Heart left ventricle (tissue), 16 donors: ENCODE measurements around the gene LSAMP. TPM values are rescaled to one million over a fixed set of nuclear protein-coding genes. Genes with fewer than 3 reads are reported as not detected.
"Not testable (repeated sequence)": the region's sequence is repeated elsewhere in the genome, so short reads cannot be mapped to it uniquely, and the experiment has no call there.

Source experiments
- ATAC-seq, 4 donors: fragments of 200-7000 bp; cut with Tn5 transposase; one replicate each; pipeline ENCODE4 v1.9.1; 2020 to 2022; ENCODE audit warnings: moderate library complexity in 4 of 4, mild to moderate bottlenecking in 3 of 4, moderate number of reproducible peaks in 1 of 4
- DNase-seq, 5 donors: peaks; one replicate each; pipeline ENCODE4 v3.0.0-alpha.2; 2020
- H3K27ac ChIP-seq, 12 donors: fragments of 200-600 bp; sonication (generic) in 4 of 12; one replicate each; pipeline versions ENCODE4 v1.5.0 to v1.8.0; 2016 to 2022; ENCODE audit warnings: mild to moderate bottlenecking in 2 of 12
- H3K27me3 ChIP-seq, 9 donors: fragments of 200-600 bp; sonication (generic) in 2 of 9; one replicate each; pipeline versions ENCODE4 v1.5.1 to v1.8.0; 2016 to 2022; ENCODE audit warnings: mild to moderate bottlenecking in 3 of 9
- H3K36me3 ChIP-seq, 9 donors: fragments of 200-600 bp; sonication (generic) in 2 of 9; one replicate each; pipeline versions ENCODE4 v1.5.0 to v1.8.0; 2018 to 2022; ENCODE audit warnings: mild to moderate bottlenecking in 2 of 9
- H3K4me1 ChIP-seq, 12 donors: fragments of 200-600 bp; sonication (generic) in 4 of 12; one replicate each; pipeline versions ENCODE4 v1.5.0 to v1.8.0; 2016 to 2022; ENCODE audit warnings: mild to moderate bottlenecking in 3 of 12
- H3K4me3 ChIP-seq, 12 donors: fragments of 200-600 bp; sonication (generic) in 4 of 12; one replicate each; pipeline versions ENCODE4 v1.5.0 to v1.8.0; 2017 to 2022; ENCODE audit warnings: mild to moderate bottlenecking in 9 of 12, moderate library complexity in 4 of 12
- H3K9me3 ChIP-seq, 12 donors: fragments of 200-600 bp; sonication (generic) in 4 of 12; one replicate each; pipeline versions ENCODE4 v1.5.0 to v1.8.0; 2016 to 2022; ENCODE audit warnings: mild to moderate bottlenecking in 1 of 12
- POLR2A ChIP-seq, 2 donors: fragments of 450-650 bp; IDR thresholded peaks; one replicate each; pipeline ENCODE4 v1.6.1; 2017; ENCODE audit warnings: antibody characterized with exemption in 2 of 2, mild to moderate bottlenecking in 2 of 2, moderate library complexity in 2 of 2
- WGBS, 4 donors: extraction: QIAGEN DNeasy Blood & Tissue Kit in 2 of 4; methylation state at CpG; one replicate each; pipeline versions ENCODE4 v1.1.5 to v1.1.7; 2013 to 2018; 5-methylcytosine and 5-hydroxymethylcytosine counted together
- intact Hi-C, 10 donors: fragments of 100-400 bp; cut with DNase I; formaldehyde crosslinking; loops; one replicate each; pipeline versions ENCODE4 v1.11.1 to v1.14.2; 2022
- polyA plus RNA-seq, 2 donors: library from polyadenylated mRNA; stranded (reverse); fragments of 200-250 nt; gene quantifications; one replicate each; pipeline ENCODE4 v1.2.3, GENCODE V29; 2013
- total RNA-seq, 9 donors: library from RNA; depleted of rRNA in 2 of 9; stranded (reverse); fragments of >200 nt in 2 of 9; fragmentation: NEBNext Ultra II Directional in 3 of 9; extraction: Animal tissue kit (Norgen Biotek cat#: 25700) in 3 of 9; gene quantifications; one replicate each; pipeline versions ENCODE4 v1.1.0 to v1.2.4, GENCODE V29; 2016 to 2023
- TF ChIP-seq, protein P1 (sequence below), 12 donors: fragments of 200-600 bp; sonication (generic) in 4 of 12; IDR thresholded peaks; one replicate each; pipeline versions ENCODE4 v1.5.0 to v1.8.0; 2018 to 2022; ENCODE audit warnings: antibody characterized with exemption in 12 of 12, mild to moderate bottlenecking in 5 of 12
- donor health status: ischemic (EF 13 %, LVEDD 7.1; RV severe dilation, severe dysfunction).
- donor health status: healthy with polysubstance abuse.
- donor health status: DM: no; HTN: yes; CAD: no.
- donor health status: DM: no; HTN: no; CAD: no.
- donor health status: ischemic (EF 25% LVEDD 6.9; RV normal size, moderate dysfunction).
- donor health status: ischemic (EF 25% LVEDD 5.7; RV mildly dilated, moderate dysfunction).
- donor health status: healthy.
- donor health status: DM: yes; HTN: yes; CAD: no.
- donor health status: ischemic (EF 35%, LVEDD 5.7; RV mildly dilated, moderate dysfunction).
- donor health status: nonischemic (EF 11% LVEDD 7.7; RV severe dilation, severe dysfunction).
- donor health status: DM: yes; HTN: yes; CAD: no.
- donor health status: PGD.
- donor health status: ischemic (EF 29% LVEDD 5.4; RV normal size, mild dysfunction).
- donor health status: nonischemic (EF 23%, LVEDD 6.1; RV moderate dilation, normal function).

LSAMP gene
- total and polyA plus RNA-seq, 11 donors = 1.6 to 52.3 (median 7.2) TPM

DNA sequence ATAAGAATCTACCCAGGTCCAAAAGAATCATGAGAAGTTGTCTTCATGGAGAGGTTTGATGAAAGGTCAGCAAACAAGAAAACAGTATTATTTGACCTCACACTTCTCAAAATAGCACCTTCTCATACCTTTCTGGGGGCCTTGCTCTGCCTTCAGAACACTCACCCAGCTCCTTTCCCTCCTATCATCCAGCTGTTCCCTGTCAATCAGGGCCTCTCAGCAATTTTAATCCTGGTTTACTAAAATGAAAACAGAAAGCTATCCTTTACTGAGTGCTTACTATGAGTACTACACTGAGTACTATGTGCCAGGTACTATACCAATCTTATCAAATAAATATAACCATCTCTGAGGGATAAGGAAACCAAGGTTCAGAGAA, 683.4 kb downstream of the LSAMP start:
- H3K27me3 ChIP-seq = no peaks in the 10 kb centered on the region
- ATAC-seq (no peak), DNase-seq (no peak)
- H3K4me1 ChIP-seq = peaks cover 0 to 11% (median 0%) of the 10 kb centered on the region in 12 donors
- H3K27ac ChIP-seq = no peak overlapping the region
- TF ChIP-seq, protein P1, sequence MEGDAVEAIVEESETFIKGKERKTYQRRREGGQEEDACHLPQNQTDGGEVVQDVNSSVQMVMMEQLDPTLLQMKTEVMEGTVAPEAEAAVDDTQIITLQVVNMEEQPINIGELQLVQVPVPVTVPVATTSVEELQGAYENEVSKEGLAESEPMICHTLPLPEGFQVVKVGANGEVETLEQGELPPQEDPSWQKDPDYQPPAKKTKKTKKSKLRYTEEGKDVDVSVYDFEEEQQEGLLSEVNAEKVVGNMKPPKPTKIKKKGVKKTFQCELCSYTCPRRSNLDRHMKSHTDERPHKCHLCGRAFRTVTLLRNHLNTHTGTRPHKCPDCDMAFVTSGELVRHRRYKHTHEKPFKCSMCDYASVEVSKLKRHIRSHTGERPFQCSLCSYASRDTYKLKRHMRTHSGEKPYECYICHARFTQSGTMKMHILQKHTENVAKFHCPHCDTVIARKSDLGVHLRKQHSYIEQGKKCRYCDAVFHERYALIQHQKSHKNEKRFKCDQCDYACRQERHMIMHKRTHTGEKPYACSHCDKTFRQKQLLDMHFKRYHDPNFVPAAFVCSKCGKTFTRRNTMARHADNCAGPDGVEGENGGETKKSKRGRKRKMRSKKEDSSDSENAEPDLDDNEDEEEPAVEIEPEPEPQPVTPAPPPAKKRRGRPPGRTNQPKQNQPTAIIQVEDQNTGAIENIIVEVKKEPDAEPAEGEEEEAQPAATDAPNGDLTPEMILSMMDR (IDR thresholded peaks at IDR 0.05) = no peak
- TF ChIP-seq POLR2A (IDR thresholded peaks at IDR 0.05) = no peak
- intact Hi-C loops = loop anchor here in 1 of 10 donors (2.0 kb wide), 1 partner anchor 49 kb away; no protein-coding TSS in a partner anchor
- H3K9me3 ChIP-seq = no peaks in the 10 kb centered on the region
- H3K4me3 ChIP-seq = no peak overlapping the region
- H3K36me3 ChIP-seq = no peaks in the 10 kb centered on the region

DNA sequence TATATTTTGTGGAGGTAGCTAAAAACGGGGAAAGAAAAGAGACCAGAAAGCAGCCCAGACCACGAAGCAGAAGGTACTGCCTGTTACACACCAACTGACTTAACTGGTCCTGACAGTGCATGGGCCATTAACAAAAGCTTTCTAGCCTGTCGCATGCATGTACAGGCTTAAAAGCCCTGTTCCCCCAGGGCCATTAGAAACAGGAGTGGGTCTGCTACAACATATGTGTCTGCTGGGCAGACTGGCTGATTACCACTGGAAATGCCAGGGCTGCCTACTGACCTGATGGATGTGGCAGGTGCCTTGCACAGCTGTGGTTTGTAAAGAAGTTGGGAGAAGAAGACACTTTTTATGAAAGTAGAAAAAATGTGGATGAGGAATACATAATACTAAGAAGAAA, 684.6 kb downstream of the LSAMP start:
- Histone ChIP-seq H3K9me3 (no peaks in the 10 kb centered on the region), H3K36me3 (no peaks in the 10 kb centered on the region), H3K4me1 (peaks cover 0 to 6% (median 0%) of the 10 kb centered on the region in 12 donors), H3K4me3 (no peak overlapping the region), H3K27ac (no peak overlapping the region), H3K27me3 (no peaks in the 10 kb centered on the region)
- no peak for ATAC-seq
- TF ChIP-seq POLR2A (IDR thresholded peaks at IDR 0.05) = no peak
- TF ChIP-seq, protein P1 (IDR thresholded peaks at IDR 0.05) = no peak
- 75 to 91% (median 81%) methylated on average over 3 of the region's 3 CpGs for WGBS, 4 donors
- intact Hi-C loops = loop anchor here in 1 of 10 donors (2.0 kb wide), 1 partner anchor 50 kb away; no protein-coding TSS in a partner anchor
- DNase-seq = no peak

DNA sequence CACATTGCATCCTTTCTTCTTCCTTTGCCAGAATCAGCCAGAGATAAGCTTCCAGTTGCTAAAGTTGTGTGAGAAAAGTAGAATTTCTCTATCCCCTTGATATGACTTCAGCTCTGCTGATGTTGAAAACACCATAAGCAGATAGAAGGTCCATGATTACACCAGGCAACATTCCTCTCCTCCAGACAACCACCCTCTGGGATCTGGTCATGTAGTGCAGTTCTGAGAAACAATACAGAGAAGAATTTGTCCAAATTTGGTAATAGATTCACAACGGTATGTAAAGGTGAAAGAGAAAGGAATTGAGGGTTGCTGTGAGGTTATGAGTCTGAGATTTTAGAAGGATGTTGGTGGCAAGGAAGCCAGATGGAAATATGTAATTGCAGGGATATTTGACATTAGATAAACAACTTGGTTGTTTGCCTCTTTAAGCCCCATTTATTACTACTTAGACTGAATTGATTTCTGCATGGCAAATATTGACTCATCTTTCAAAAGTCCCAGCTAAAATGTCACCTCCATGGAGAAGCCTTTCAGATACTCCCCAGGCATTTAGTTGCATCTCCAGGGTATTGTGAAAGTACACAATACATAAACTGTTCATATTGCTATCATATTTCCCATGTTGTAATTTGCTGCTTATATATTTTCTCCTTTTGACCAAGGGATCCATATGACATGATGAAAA, 687.1 kb downstream of the LSAMP start:
- no peaks in the 10 kb centered on the region for H3K36me3 ChIP-seq
- H3K4me3 ChIP-seq = no peak overlapping the region
- H3K27me3 ChIP-seq = no peaks in the 10 kb centered on the region
- intact Hi-C loops = no loop called here
- no peak for ATAC-seq
- no peak overlapping the region for H3K27ac ChIP-seq
- no peaks in the 10 kb centered on the region for H3K9me3 ChIP-seq
- peaks cover 0 to 6% (median 0%) of the 10 kb centered on the region in 12 donors for H3K4me1 ChIP-seq
- DNase-seq = no peak
- TF ChIP-seq POLR2A (IDR thresholded peaks at IDR 0.05) = no peak
- TF ChIP-seq, protein P1 (IDR thresholded peaks at IDR 0.05) = no peak
- 63 to 86% (median 76%) methylated on average over 1 of the region's 1 CpG for WGBS, 4 donors

DNA sequence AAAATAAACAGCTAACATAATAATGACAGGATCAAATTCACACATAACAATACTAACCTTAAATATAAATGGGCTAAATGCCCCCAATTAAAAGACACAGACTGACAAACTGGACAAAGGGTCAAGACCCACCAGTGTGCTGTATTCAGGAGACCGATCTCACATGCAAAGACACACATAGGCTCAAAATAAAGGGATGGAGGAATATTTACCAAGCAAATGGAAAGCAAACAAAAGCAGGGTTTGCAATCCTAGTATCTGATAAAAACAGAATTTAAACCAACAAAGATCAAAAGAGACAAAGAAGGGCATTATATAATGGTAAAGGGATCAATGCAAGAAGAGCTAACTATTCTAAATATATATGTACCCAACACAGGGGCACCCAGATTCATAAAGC, 692.3 kb downstream of the LSAMP start:
- ATAC-seq, DNase-seq, intact Hi-C loops, H3K4me1 ChIP-seq, H3K27me3 ChIP-seq, H3K36me3 ChIP-seq, H3K4me3 ChIP-seq, H3K27ac ChIP-seq, H3K9me3 ChIP-seq: not testable (repeated sequence)
- WGBS, 4 donors = 91 to 100% (median 93%) methylated on average over 1 of the region's 1 CpG
